Body of pancreas (tissue), 4 donors: ENCODE data around the gene RTN4IP1.

ENCODE experiments used
- CTCF ChIP-seq, 7 experiments: fragments of 450-650 bp in 4 of 7; fragments of 200-600 bp in 3 of 7; sonication (generic) in 3 of 7; IDR thresholded peaks; one replicate each; pipeline ENCODE4 v1.5.1; 2016 to 2019; ENCODE audit warnings: antibody characterized with exemption in 7 of 7
- POLR2A ChIP-seq, 3 donors: fragments of 450-650 bp; IDR thresholded peaks; one replicate each; pipeline ENCODE4 v1.6.1; 2016; ENCODE audit warnings: antibody characterized with exemption in 3 of 3, mild to moderate bottlenecking in 2 of 3

- TF ChIP-seq CTCF (IDR thresholded peaks at IDR 0.05) (no peak), POLR2A (IDR thresholded peaks at IDR 0.05) (no peak)
These were observed 79.8 kb downstream of the RTN4IP1 start for GRCh38 chr6:106549521-106549920.
